ENCODE measurements around the gene UBAC1. TPM values are rescaled to one million over a fixed set of nuclear protein-coding genes. Genes with fewer than 3 reads are reported as not detected.
"Not testable (repeated sequence)": the region's sequence is repeated elsewhere in the genome, so short reads cannot be mapped to it uniquely, and the experiment has no call there.

Gene UBAC1
- total RNA-seq, 1 experiment from 2014 or later = 58.2 TPM

GRCh38 chr9:135914921-135915320, 46.3 kb downstream of the UBAC1 start:
- intact Hi-C loops (cut with micrococcal nuclease; ENCODE audit: unreplicated experiment) = no loop called here

DNA sequence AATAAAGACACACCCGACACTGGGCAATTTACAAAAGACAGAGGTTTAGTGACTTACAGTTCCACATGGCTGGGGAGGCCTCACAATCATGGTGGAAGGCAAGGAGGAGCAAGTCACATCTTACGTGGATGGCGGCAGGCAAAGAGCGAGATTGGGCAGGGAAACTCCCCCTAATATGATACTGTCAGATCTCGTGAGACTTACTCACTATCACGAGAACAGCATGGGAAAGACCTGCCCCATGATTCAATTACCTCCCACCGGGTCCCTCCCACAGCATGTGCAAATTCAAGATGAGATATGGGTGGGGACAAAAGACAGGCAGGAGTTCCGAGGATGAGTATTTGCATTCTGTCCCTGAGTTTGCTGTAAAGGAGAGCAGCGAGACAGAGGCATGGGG, 49.9 kb downstream of the UBAC1 start:
- H3K27ac ChIP-seq (ENCODE audit: low read depth, low read length, poor library complexity, severe bottlenecking); POLR2A ChIA-PET (ENCODE audit: low non-redundant PET); H3K4me3 ChIP-seq (ENCODE audit: low read depth, low read length, poor library complexity, severe bottlenecking); H3K27me3 ChIP-seq (replicated peaks; ENCODE audit: insufficient read depth, low read depth, low read length, poor library complexity); BruUV-seq (replicated peaks); DNase-seq (ENCODE audit: low spot score); CTCF ChIA-PET; intact Hi-C loops (cut with micrococcal nuclease; ENCODE audit: unreplicated experiment): not testable (repeated sequence)
- Histone ChIP-seq H3K4me1 (ENCODE audit: insufficient read depth, low read length, poor library complexity, severe bottlenecking) (peaks cover 12% of the 10 kb centered on the region), H3K9me3 (ENCODE audit: low read depth, low read length, poor library complexity, severe bottlenecking) (peaks cover 37% of the 10 kb centered on the region), H3K36me3 (ENCODE audit: insufficient read depth, low read length, poor library complexity, severe bottlenecking) (peaks cover 58% of the 10 kb centered on the region)

More at GRCh38 chr9:135914921-135915320, 46.3 kb downstream of the UBAC1 start:
- BruUV-seq (replicated peaks) = no TSS peak
- Histone ChIP-seq H3K4me3 (ENCODE audit: low read depth, low read length, poor library complexity, severe bottlenecking) (no peak overlapping the region), H3K4me1 (ENCODE audit: insufficient read depth, low read length, poor library complexity, severe bottlenecking) (no peaks in the 10 kb centered on the region), H3K27ac (ENCODE audit: low read depth, low read length, poor library complexity, severe bottlenecking) (no peak overlapping the region), H3K36me3 (ENCODE audit: insufficient read depth, low read length, poor library complexity, severe bottlenecking) (peaks cover 58% of the 10 kb centered on the region), H3K9me3 (ENCODE audit: low read depth, low read length, poor library complexity, severe bottlenecking) (peaks cover 74% of the 10 kb centered on the region), H3K27me3 (replicated peaks; ENCODE audit: insufficient read depth, low read depth, low read length, poor library complexity) (no peaks in the 10 kb centered on the region)
- no peak for TF ChIP-seq EZH2 (IDR thresholded peaks at IDR 0.05; ENCODE audit: borderline replicate concordance, low read depth, low read length, poor library complexity, severe bottlenecking)
- TF ChIP-seq, protein P1, sequence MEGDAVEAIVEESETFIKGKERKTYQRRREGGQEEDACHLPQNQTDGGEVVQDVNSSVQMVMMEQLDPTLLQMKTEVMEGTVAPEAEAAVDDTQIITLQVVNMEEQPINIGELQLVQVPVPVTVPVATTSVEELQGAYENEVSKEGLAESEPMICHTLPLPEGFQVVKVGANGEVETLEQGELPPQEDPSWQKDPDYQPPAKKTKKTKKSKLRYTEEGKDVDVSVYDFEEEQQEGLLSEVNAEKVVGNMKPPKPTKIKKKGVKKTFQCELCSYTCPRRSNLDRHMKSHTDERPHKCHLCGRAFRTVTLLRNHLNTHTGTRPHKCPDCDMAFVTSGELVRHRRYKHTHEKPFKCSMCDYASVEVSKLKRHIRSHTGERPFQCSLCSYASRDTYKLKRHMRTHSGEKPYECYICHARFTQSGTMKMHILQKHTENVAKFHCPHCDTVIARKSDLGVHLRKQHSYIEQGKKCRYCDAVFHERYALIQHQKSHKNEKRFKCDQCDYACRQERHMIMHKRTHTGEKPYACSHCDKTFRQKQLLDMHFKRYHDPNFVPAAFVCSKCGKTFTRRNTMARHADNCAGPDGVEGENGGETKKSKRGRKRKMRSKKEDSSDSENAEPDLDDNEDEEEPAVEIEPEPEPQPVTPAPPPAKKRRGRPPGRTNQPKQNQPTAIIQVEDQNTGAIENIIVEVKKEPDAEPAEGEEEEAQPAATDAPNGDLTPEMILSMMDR (conservative IDR thresholded peaks at IDR 0.05; ENCODE audit: low read depth, low read length) = no peak
- CTCF ChIA-PET = no interaction called here
- POLR2A ChIA-PET (ENCODE audit: low non-redundant PET) = no interaction called here
- no peak for DNase-seq (ENCODE audit: low spot score)

GRCh38 chr9:135910757-135911156, 50.4 kb downstream of the UBAC1 start:
- ChIA-PET POLR2A (ENCODE audit: low non-redundant PET) (no interaction called here), CTCF (no interaction called here)
- no peak for DNase-seq (ENCODE audit: low spot score)
- intact Hi-C loops (cut with micrococcal nuclease; ENCODE audit: unreplicated experiment) = no loop called here
- no peak for TF ChIP-seq EZH2 (IDR thresholded peaks at IDR 0.05; ENCODE audit: borderline replicate concordance, low read depth, low read length, poor library complexity, severe bottlenecking)
- TF ChIP-seq, protein P1 (conservative IDR thresholded peaks at IDR 0.05; ENCODE audit: low read depth, low read length) = no peak
- H3K27me3 ChIP-seq (replicated peaks; ENCODE audit: insufficient read depth, low read depth, low read length, poor library complexity) = no peaks in the 10 kb centered on the region
- H3K36me3 ChIP-seq (ENCODE audit: insufficient read depth, low read length, poor library complexity, severe bottlenecking) = peaks cover 53% of the 10 kb centered on the region
- peaks cover 32% of the 10 kb centered on the region for H3K9me3 ChIP-seq (ENCODE audit: low read depth, low read length, poor library complexity, severe bottlenecking)
- no peak overlapping the region for H3K4me3 ChIP-seq (ENCODE audit: low read depth, low read length, poor library complexity, severe bottlenecking)
- H3K4me1 ChIP-seq (ENCODE audit: insufficient read depth, low read length, poor library complexity, severe bottlenecking) = peaks cover 12% of the 10 kb centered on the region
- H3K27ac ChIP-seq (ENCODE audit: low read depth, low read length, poor library complexity, severe bottlenecking) = no peak overlapping the region
- BruUV-seq (replicated peaks) = no TSS peak

GRCh38 chr9:135910216-135910615, 51.0 kb downstream of the UBAC1 start:
- H3K9me3 ChIP-seq (ENCODE audit: low read depth, low read length, poor library complexity, severe bottlenecking) = peaks cover 27% of the 10 kb centered on the region
- peaks cover 15% of the 10 kb centered on the region for H3K4me1 ChIP-seq (ENCODE audit: insufficient read depth, low read length, poor library complexity, severe bottlenecking)
- DNase-seq (ENCODE audit: low spot score) = no peak
- H3K36me3 ChIP-seq (ENCODE audit: insufficient read depth, low read length, poor library complexity, severe bottlenecking) = peaks cover 48% of the 10 kb centered on the region
- H3K27me3 ChIP-seq (replicated peaks; ENCODE audit: insufficient read depth, low read depth, low read length, poor library complexity) = no peaks in the 10 kb centered on the region
- no TSS peak for BruUV-seq (replicated peaks)
- no peak overlapping the region for H3K4me3 ChIP-seq (ENCODE audit: low read depth, low read length, poor library complexity, severe bottlenecking)
- CTCF ChIA-PET = no interaction called here
- intact Hi-C loops (cut with micrococcal nuclease; ENCODE audit: unreplicated experiment) = no loop called here
- H3K27ac ChIP-seq (ENCODE audit: low read depth, low read length, poor library complexity, severe bottlenecking) = no peak overlapping the region
- POLR2A ChIA-PET (ENCODE audit: low non-redundant PET) = no interaction called here
- TF ChIP-seq, protein P1 (conservative IDR thresholded peaks at IDR 0.05; ENCODE audit: low read depth, low read length) = no peak
- no peak for TF ChIP-seq EZH2 (IDR thresholded peaks at IDR 0.05; ENCODE audit: borderline replicate concordance, low read depth, low read length, poor library complexity, severe bottlenecking)
